Parathyroid adenoma (tissue), 2 donors: ENCODE results near the gene YWHAB.

Experiments used
- H2AFZ ChIP-seq: fragments of 300-600 bp; sonication (generic); one replicate; pipeline ENCODE4 v1.7.0; 2017; ENCODE audit warnings: antibody characterized with exemption, mild to moderate bottlenecking
- H3K27ac ChIP-seq: fragments of 300-600 bp; sonication (generic); one replicate; pipeline ENCODE4 v1.7.0; 2017
- H3K27me3 ChIP-seq: fragments of 300-600 bp; sonication (generic); one replicate; pipeline ENCODE4 v1.7.0; 2017; ENCODE audit warnings: low read length; ENCODE audit not compliant: control insufficient read depth, insufficient read depth
- H3K36me3 ChIP-seq: fragments of 300-600 bp; sonication (generic); one replicate; pipeline ENCODE4 v1.7.0; 2017; ENCODE audit warnings: low read length; ENCODE audit not compliant: control insufficient read depth, insufficient read depth
- H3K4me1 ChIP-seq: fragments of 300-600 bp; sonication (generic); one replicate; pipeline ENCODE4 v1.7.0; 2017; ENCODE audit warnings: control low read depth
- H3K4me2 ChIP-seq: fragments of 300-600 bp; sonication (generic); one replicate; pipeline ENCODE4 v1.7.0; 2017; ENCODE audit warnings: low read length
- H3K4me3 ChIP-seq: fragments of 300-600 bp; sonication (generic); one replicate; pipeline ENCODE4 v1.7.0; 2017; ENCODE audit warnings: low read depth, low read length
- H3K79me2 ChIP-seq: fragments of 300-600 bp; sonication (generic); one replicate; pipeline ENCODE4 v1.7.0; 2017; ENCODE audit warnings: control low read depth
- H3K9ac ChIP-seq: fragments of 300-600 bp; sonication (generic); one replicate; pipeline ENCODE4 v1.7.0; 2017; ENCODE audit warnings: mild to moderate bottlenecking
- H3K9me3 ChIP-seq: fragments of 300-600 bp; sonication (generic); one replicate; pipeline ENCODE4 v1.7.0; 2017; ENCODE audit warnings: low read length; ENCODE audit not compliant: control insufficient read depth
- CTCF ChIP-seq: fragments of 300-600 bp; sonication (generic); IDR thresholded peaks from one replicate; pipeline ENCODE4 v1.7.0; 2017; ENCODE audit warnings: antibody characterized with exemption, mild to moderate bottlenecking
- donor health status: primary hyperparathyroidism.

Gene YWHAB

GRCh38 chr20:44904377-44904776 lies 18.9 kb downstream of the YWHAB start:
- Histone ChIP-seq H3K36me3 (no peaks in the 10 kb centered on the region), H2AFZ (no peak overlapping the region), H3K27me3 (no peaks in the 10 kb centered on the region), H3K4me3 (no peak overlapping the region), H3K79me2 (no peaks in the 10 kb centered on the region), H3K27ac (no peak overlapping the region), H3K4me2 (no peak overlapping the region), H3K9ac (no peak overlapping the region), H3K9me3 (no peaks in the 10 kb centered on the region), H3K4me1 (no peaks in the 10 kb centered on the region)
- no peak for TF ChIP-seq CTCF

GRCh38 chr20:44908987-44909871 lies 23.7 kb downstream of the YWHAB start:
- Histone ChIP-seq H3K4me3 (peak overlapping the region; percentile 39), H3K36me3 (no peaks in the 10 kb centered on the region), H3K79me2 (no peaks in the 10 kb centered on the region), H3K9me3 (no peaks in the 10 kb centered on the region), H2AFZ (peak overlapping the region; percentile 96), H3K9ac (peak overlapping the region; percentile 11), H3K27me3 (no peaks in the 10 kb centered on the region), H3K4me2 (peak overlapping the region; percentile 60), H3K27ac (no peak overlapping the region), H3K4me1 (no peaks in the 10 kb centered on the region)
- TF ChIP-seq CTCF = no peak

- peak within 1 kb of the TSS; percentile 39 for H3K4me3 ChIP-seq
- H3K4me2 ChIP-seq = peak within 1 kb of the TSS; percentile 60
- H3K9me3 ChIP-seq = no peaks in the 10 kb centered on the region
- H3K79me2 ChIP-seq = no peaks in the 10 kb centered on the region
- H3K27me3 ChIP-seq = no peaks in the 10 kb centered on the region
- peak within 1 kb of the TSS; percentile 96 for H2AFZ ChIP-seq
- H3K36me3 ChIP-seq = no peaks in the 10 kb centered on the region
- no peak within 1 kb of the TSS for H3K27ac ChIP-seq
- TF ChIP-seq CTCF = no peak
- peak within 1 kb of the TSS; percentile 11 for H3K9ac ChIP-seq
- H3K4me1 ChIP-seq = no peaks in the 10 kb centered on the region
Measured at GRCh38 chr20:44909872-44910689, 24.6 kb downstream of the YWHAB start, which contains the start of gene PABPC1L. TSS of gene PABPC1L (plus strand) at chr20:44910060. CDS start at chr20:44910144, 84 bp downstream.

- Histone ChIP-seq H3K4me2 (peak overlapping the region; percentile 60), H3K9me3 (no peaks in the 10 kb centered on the region), H2AFZ (peak overlapping the region; percentile 96), H3K79me2 (no peaks in the 10 kb centered on the region), H3K36me3 (no peaks in the 10 kb centered on the region), H3K9ac (no peak overlapping the region), H3K4me3 (no peak overlapping the region), H3K27me3 (no peaks in the 10 kb centered on the region), H3K4me1 (no peaks in the 10 kb centered on the region), H3K27ac (no peak overlapping the region)
- no peak for TF ChIP-seq CTCF
Measured at GRCh38 chr20:44910690-44911262, 25.3 kb downstream of the YWHAB start.
